SK-N-SH treated with all-trans-retinoic acid at 6 μM for 48 hours (cell line): ENCODE measurements around the gene ARMC7.

Experiments used
- OSR1 ChIP-seq: fragments of 250-450 bp; sonication (Bioruptor Pico); IDR thresholded peaks from 2 replicates; pipeline ENCODE4 v1.8.0; 2022; ENCODE audit warnings: moderate library complexity, mild to moderate bottlenecking, inconsistent platforms
- PATZ1 ChIP-seq: fragments of 250-450 bp; sonication (Bioruptor Pico); IDR thresholded peaks from 2 replicates; pipeline ENCODE4 v1.8.0; 2020; ENCODE audit warnings: mild to moderate bottlenecking, moderate library complexity, borderline replicate concordance
- ZC3H10 ChIP-seq: fragments of 250-450 bp; sonication (Bioruptor Pico); IDR thresholded peaks from 2 replicates; pipeline ENCODE4 v1.5.1; 2021; ENCODE audit warnings: mild to moderate bottlenecking, moderate library complexity
- ZFP3 ChIP-seq: fragments of 250-450 bp; sonication (Bioruptor Pico); IDR thresholded peaks from 2 replicates; pipeline ENCODE4 v1.5.0; 2020; ENCODE audit warnings: mild to moderate bottlenecking, moderate library complexity
- ZFP30 ChIP-seq: fragments of 450-650 bp; formaldehyde crosslinking; IDR thresholded peaks from 2 replicates; pipeline ENCODE4 v1.5.0; 2022; ENCODE audit warnings: mild to moderate bottlenecking, moderate library complexity
- ZNF565 ChIP-seq: fragments of 450-650 bp; formaldehyde crosslinking; conservative IDR thresholded peaks from 2 replicates; pipeline ENCODE4 v1.5.0; 2020; ENCODE audit warnings: low read depth, mild to moderate bottlenecking, moderate library complexity
- ZNF8 ChIP-seq: fragments of 450-650 bp; formaldehyde crosslinking; IDR thresholded peaks from 2 replicates; pipeline ENCODE4 v1.5.0; 2020; ENCODE audit warnings: mild to moderate bottlenecking, moderate library complexity
- TF ChIP-seq, protein P1 (sequence below): fragments of 250-450 bp; sonication (Bioruptor Pico); IDR thresholded peaks from 2 replicates; pipeline ENCODE4 v1.5.1; 2020; ENCODE audit warnings: low read depth, mild to moderate bottlenecking, moderate library complexity
- TF ChIP-seq, protein P2 (sequence below): fragments of 250-450 bp; sonication (Bioruptor Pico); IDR thresholded peaks from 2 replicates; pipeline ENCODE4 v1.5.1; 2021; ENCODE audit warnings: mild to moderate bottlenecking, moderate library complexity
- TF ChIP-seq, protein P3 (sequence below): fragments of 250-450 bp; sonication (Bioruptor Pico); IDR thresholded peaks from 2 replicates; pipeline ENCODE4 v1.8.0; 2021; ENCODE audit warnings: low read depth, mild to moderate bottlenecking, moderate library complexity, borderline replicate concordance

DNA sequence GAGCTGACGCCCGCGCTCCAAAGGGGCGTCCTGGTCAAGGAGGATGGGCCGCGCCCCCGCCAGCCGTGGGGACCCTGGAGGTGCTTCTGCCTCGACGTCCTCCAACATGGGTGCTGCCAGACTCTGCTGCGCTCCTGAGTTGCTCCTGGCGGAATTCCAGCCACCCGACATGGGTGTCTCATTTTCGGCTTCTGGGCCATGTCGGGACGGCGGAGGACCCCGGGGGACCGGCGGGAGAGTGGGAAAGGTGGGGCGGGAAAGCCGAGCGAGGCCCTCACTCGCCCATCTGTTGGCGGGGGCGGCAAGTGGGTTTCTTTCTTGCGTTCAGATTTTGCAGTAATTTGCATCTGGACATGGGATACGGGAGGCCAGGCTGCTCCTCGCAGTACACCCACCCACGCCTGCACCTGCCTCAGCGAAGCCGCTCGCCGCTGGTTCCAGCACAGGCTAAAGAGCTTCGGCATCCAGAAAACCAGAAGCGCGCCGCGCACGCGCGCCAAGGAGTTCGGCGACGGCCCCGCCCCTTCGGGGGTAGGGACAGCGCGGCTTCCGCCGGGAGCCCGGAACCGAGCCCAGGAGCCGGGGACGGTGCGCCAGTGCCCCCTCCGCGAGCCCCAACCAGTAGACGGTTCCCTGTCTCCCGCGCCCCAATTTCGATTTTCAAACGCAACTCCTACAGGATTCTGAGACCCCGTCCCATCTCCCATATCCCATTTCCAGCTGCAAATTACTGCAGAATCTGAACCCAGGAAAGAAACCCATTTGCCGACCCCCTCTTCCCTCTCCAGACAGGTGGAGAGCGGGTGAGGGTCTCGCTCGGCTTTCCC is at the start of gene ARMC7:
- TF ChIP-seq ZC3H10 (no peak), ZNF565 (CRISPR knock-in tag) (no peak), ZFP3 (CRISPR knock-in tag) (no peak; the same call in 1 of the 2 replicates), ZNF8 (CRISPR knock-in tag) (no peak), PATZ1 (CRISPR knock-in tag) (no peak), ZFP30 (CRISPR knock-in tag) (no peak), OSR1 (CRISPR knock-in tag) (no peak)
- TF ChIP-seq, protein P1, sequence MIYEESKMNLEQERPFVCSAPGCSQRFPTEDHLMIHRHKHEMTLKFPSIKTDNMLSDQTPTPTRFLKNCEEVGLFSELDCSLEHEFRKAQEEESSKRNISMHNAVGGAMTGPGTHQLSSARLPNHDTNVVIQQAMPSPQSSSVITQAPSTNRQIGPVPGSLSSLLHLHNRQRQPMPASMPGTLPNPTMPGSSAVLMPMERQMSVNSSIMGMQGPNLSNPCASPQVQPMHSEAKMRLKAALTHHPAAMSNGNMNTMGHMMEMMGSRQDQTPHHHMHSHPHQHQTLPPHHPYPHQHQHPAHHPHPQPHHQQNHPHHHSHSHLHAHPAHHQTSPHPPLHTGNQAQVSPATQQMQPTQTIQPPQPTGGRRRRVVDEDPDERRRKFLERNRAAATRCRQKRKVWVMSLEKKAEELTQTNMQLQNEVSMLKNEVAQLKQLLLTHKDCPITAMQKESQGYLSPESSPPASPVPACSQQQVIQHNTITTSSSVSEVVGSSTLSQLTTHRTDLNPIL: no peak
- TF ChIP-seq, protein P2, sequence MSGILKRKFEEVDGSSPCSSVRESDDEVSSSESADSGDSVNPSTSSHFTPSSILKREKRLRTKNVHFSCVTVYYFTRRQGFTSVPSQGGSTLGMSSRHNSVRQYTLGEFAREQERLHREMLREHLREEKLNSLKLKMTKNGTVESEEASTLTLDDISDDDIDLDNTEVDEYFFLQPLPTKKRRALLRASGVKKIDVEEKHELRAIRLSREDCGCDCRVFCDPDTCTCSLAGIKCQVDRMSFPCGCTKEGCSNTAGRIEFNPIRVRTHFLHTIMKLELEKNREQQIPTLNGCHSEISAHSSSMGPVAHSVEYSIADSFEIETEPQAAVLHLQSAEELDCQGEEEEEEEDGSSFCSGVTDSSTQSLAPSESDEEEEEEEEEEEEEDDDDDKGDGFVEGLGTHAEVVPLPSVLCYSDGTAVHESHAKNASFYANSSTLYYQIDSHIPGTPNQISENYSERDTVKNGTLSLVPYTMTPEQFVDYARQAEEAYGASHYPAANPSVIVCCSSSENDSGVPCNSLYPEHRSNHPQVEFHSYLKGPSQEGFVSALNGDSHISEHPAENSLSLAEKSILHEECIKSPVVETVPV: no peak
- TF ChIP-seq, protein P3, sequence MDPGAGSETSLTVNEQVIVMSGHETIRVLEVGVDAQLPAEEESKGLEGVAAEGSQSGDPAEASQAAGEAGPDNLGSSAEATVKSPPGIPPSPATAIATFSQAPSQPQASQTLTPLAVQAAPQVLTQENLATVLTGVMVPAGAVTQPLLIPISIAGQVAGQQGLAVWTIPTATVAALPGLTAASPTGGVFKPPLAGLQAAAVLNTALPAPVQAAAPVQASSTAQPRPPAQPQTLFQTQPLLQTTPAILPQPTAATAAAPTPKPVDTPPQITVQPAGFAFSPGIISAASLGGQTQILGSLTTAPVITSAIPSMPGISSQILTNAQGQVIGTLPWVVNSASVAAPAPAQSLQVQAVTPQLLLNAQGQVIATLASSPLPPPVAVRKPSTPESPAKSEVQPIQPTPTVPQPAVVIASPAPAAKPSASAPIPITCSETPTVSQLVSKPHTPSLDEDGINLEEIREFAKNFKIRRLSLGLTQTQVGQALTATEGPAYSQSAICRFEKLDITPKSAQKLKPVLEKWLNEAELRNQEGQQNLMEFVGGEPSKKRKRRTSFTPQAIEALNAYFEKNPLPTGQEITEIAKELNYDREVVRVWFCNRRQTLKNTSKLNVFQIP (CRISPR knock-in tag): no peak
